Heart left ventricle (tissue), 16 donors: ENCODE measurements around the gene CELF2. TPM values are rescaled to one million over a fixed set of nuclear protein-coding genes. Genes with fewer than 3 reads are reported as not detected.

Source experiments
- ATAC-seq, 4 donors: fragments of 200-7000 bp; cut with Tn5 transposase; one replicate each; pipeline ENCODE4 v1.9.1; 2020 to 2022; ENCODE audit warnings: moderate library complexity in 4 of 4, mild to moderate bottlenecking in 3 of 4, moderate number of reproducible peaks in 1 of 4
- DNase-seq, 5 donors: peaks; one replicate each; pipeline ENCODE4 v3.0.0-alpha.2; 2020
- H3K27ac ChIP-seq, 12 donors: fragments of 200-600 bp; sonication (generic) in 4 of 12; one replicate each; pipeline versions ENCODE4 v1.5.0 to v1.8.0; 2016 to 2022; ENCODE audit warnings: mild to moderate bottlenecking in 2 of 12
- H3K27me3 ChIP-seq, 9 donors: fragments of 200-600 bp; sonication (generic) in 2 of 9; one replicate each; pipeline versions ENCODE4 v1.5.1 to v1.8.0; 2016 to 2022; ENCODE audit warnings: mild to moderate bottlenecking in 3 of 9
- H3K36me3 ChIP-seq, 9 donors: fragments of 200-600 bp; sonication (generic) in 2 of 9; one replicate each; pipeline versions ENCODE4 v1.5.0 to v1.8.0; 2018 to 2022; ENCODE audit warnings: mild to moderate bottlenecking in 2 of 9
- H3K4me1 ChIP-seq, 12 donors: fragments of 200-600 bp; sonication (generic) in 4 of 12; one replicate each; pipeline versions ENCODE4 v1.5.0 to v1.8.0; 2016 to 2022; ENCODE audit warnings: mild to moderate bottlenecking in 3 of 12
- H3K4me3 ChIP-seq, 12 donors: fragments of 200-600 bp; sonication (generic) in 4 of 12; one replicate each; pipeline versions ENCODE4 v1.5.0 to v1.8.0; 2017 to 2022; ENCODE audit warnings: mild to moderate bottlenecking in 9 of 12, moderate library complexity in 4 of 12
- H3K9me3 ChIP-seq, 12 donors: fragments of 200-600 bp; sonication (generic) in 4 of 12; one replicate each; pipeline versions ENCODE4 v1.5.0 to v1.8.0; 2016 to 2022; ENCODE audit warnings: mild to moderate bottlenecking in 1 of 12
- POLR2A ChIP-seq, 2 donors: fragments of 450-650 bp; IDR thresholded peaks; one replicate each; pipeline ENCODE4 v1.6.1; 2017; ENCODE audit warnings: antibody characterized with exemption in 2 of 2, mild to moderate bottlenecking in 2 of 2, moderate library complexity in 2 of 2
- WGBS, 4 donors: extraction: QIAGEN DNeasy Blood & Tissue Kit in 2 of 4; methylation state at CpG; one replicate each; pipeline versions ENCODE4 v1.1.5 to v1.1.7; 2013 to 2018; 5-methylcytosine and 5-hydroxymethylcytosine counted together
- intact Hi-C, 10 donors: fragments of 100-400 bp; cut with DNase I; formaldehyde crosslinking; loops; one replicate each; pipeline versions ENCODE4 v1.11.1 to v1.14.2; 2022
- polyA plus RNA-seq, 2 donors: library from polyadenylated mRNA; stranded (reverse); fragments of 200-250 nt; gene quantifications; one replicate each; pipeline ENCODE4 v1.2.3, GENCODE V29; 2013
- total RNA-seq, 9 donors: library from RNA; depleted of rRNA in 2 of 9; stranded (reverse); fragments of >200 nt in 2 of 9; fragmentation: NEBNext Ultra II Directional in 3 of 9; extraction: Animal tissue kit (Norgen Biotek cat#: 25700) in 3 of 9; gene quantifications; one replicate each; pipeline versions ENCODE4 v1.1.0 to v1.2.4, GENCODE V29; 2016 to 2023
- TF ChIP-seq, protein P1 (sequence below), 12 donors: fragments of 200-600 bp; sonication (generic) in 4 of 12; IDR thresholded peaks; one replicate each; pipeline versions ENCODE4 v1.5.0 to v1.8.0; 2018 to 2022; ENCODE audit warnings: antibody characterized with exemption in 12 of 12, mild to moderate bottlenecking in 5 of 12
- donor health status: ischemic (EF 13 %, LVEDD 7.1; RV severe dilation, severe dysfunction).
- donor health status: healthy with polysubstance abuse.
- donor health status: DM: no; HTN: yes; CAD: no.
- donor health status: DM: no; HTN: no; CAD: no.
- donor health status: ischemic (EF 25% LVEDD 6.9; RV normal size, moderate dysfunction).
- donor health status: ischemic (EF 25% LVEDD 5.7; RV mildly dilated, moderate dysfunction).
- donor health status: healthy.
- donor health status: DM: yes; HTN: yes; CAD: no.
- donor health status: ischemic (EF 35%, LVEDD 5.7; RV mildly dilated, moderate dysfunction).
- donor health status: nonischemic (EF 11% LVEDD 7.7; RV severe dilation, severe dysfunction).
- donor health status: DM: yes; HTN: yes; CAD: no.
- donor health status: PGD.
- donor health status: ischemic (EF 29% LVEDD 5.4; RV normal size, mild dysfunction).
- donor health status: nonischemic (EF 23%, LVEDD 6.1; RV moderate dilation, normal function).

CELF2 gene
- total and polyA plus RNA-seq, 11 donors = 14.2 to 103 (median 67.1) TPM

DNA sequence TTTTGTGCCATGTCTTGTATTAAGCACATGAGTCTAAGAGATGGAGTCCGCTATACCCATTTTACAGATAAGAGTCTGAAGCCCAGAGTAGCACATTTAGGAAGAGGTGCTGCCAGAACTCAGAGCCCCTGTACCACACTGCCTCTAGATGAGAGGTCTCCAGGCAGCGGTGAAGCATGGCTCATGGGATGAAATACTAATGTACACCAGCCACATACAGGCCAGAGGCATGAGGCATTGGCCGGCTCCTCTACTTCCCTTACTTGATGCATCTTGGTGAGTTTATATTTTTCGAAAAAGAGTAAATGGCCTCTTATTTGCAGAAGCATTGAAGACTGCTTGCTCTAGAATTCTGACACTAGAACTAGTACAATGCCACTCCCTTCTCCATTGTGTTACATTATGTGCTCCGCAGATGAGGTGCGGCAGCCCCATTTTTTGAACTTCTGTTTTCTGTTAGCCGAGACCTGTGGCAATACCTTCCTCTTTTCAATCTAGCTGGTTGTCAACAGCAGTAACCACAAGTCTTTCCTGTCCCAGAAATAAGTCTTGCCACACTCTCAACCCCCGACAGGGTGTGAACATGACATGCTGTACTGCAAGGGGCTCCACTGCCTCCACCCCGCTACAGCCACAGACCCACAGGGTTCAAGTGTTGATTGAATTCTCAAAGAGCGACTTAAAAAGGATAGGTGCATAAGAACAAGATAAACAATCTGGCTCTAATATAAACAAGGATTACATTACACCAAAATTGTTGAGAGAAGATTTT is 145.3 kb downstream of the CELF2 start:
- Histone ChIP-seq H3K4me3 (peak overlapping the region in 4 of 12 donors; percentile 63 to 87 (median 78)), H3K9me3 (peaks cover 0 to 7% (median 0%) of the 10 kb centered on the region in 12 donors), H3K4me1 (peaks cover 0 to 76% (median 38%) of the 10 kb centered on the region in 12 donors), H3K27ac (peak overlapping the region in 11 of 12 donors; percentile 64 to 98 (median 86)), H3K36me3 (peaks cover 0 to 6% (median 0%) of the 10 kb centered on the region in 9 donors), H3K27me3 (no peaks in the 10 kb centered on the region)
- WGBS, 4 donors = 66 to 82% (median 79%) methylated on average over 10 of the region's 10 CpGs
- ATAC-seq = peak; percentile 29 to 58 (median 38)
- no peak for TF ChIP-seq POLR2A (IDR thresholded peaks at IDR 0.05)
- TF ChIP-seq, protein P1, sequence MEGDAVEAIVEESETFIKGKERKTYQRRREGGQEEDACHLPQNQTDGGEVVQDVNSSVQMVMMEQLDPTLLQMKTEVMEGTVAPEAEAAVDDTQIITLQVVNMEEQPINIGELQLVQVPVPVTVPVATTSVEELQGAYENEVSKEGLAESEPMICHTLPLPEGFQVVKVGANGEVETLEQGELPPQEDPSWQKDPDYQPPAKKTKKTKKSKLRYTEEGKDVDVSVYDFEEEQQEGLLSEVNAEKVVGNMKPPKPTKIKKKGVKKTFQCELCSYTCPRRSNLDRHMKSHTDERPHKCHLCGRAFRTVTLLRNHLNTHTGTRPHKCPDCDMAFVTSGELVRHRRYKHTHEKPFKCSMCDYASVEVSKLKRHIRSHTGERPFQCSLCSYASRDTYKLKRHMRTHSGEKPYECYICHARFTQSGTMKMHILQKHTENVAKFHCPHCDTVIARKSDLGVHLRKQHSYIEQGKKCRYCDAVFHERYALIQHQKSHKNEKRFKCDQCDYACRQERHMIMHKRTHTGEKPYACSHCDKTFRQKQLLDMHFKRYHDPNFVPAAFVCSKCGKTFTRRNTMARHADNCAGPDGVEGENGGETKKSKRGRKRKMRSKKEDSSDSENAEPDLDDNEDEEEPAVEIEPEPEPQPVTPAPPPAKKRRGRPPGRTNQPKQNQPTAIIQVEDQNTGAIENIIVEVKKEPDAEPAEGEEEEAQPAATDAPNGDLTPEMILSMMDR (IDR thresholded peaks at IDR 0.05) = no peak
- peak; percentile 44 to 76 (median 57) for DNase-seq
- intact Hi-C loops = loop anchor here in 5 of 10 donors (10.0 kb wide), 5 partner anchors 48 to 348 kb away; no protein-coding TSS in a partner anchor

DNA sequence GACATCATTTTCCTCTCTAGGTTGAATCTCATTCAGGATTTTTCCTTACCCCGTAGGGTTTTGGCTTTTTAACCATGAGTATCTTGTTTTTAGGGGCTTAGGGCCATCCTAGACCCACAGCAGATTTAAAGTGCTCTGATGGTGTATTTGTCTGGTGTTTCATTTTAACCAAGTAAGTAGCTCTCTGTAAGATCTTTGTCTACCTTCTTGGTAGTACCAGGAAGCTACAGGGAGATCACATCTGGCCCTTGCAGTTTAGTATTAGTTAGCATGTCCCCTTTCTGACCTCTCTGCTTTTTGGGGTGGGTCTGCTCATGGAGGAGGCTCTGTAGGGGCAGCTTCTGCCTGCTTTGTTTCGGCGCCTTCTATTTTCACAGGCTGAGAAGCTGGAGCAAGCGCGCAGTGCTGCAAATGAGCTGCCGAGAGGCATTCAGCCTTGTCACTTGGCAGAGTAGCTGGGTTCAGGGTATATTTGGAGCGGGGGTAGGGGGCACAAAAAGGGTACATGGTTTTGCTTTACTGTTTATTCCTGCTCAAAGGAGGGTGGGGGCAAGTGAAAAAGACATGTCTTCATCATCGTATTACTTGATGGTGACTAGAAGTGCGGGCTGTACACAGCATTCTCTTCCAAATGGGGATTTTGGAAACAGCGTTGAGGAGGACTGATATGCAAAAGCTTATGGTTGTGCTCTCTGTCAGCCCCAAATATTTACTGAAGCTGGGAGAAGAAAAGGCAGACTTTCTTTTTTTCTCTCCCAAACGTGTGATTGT is 146.3 kb downstream of the CELF2 start:
- intact Hi-C loops = loop anchor here in 5 of 10 donors (10.0 kb wide), 5 partner anchors 49 to 349 kb away; no protein-coding TSS in a partner anchor
- peaks cover 0 to 6% (median 0%) of the 10 kb centered on the region in 9 donors for H3K36me3 ChIP-seq
- 24 to 44% (median 34%) methylated on average over 11 of the region's 11 CpGs for WGBS, 4 donors
- peak overlapping the region in 10 of 12 donors; percentile 55 to 87 (median 72) for H3K4me3 ChIP-seq
- TF ChIP-seq POLR2A (IDR thresholded peaks at IDR 0.05) = no peak
- TF ChIP-seq, protein P1 (IDR thresholded peaks at IDR 0.05) = no peak
- peaks cover 0 to 7% (median 0%) of the 10 kb centered on the region in 12 donors for H3K9me3 ChIP-seq
- H3K27ac ChIP-seq = peak overlapping the region; percentile 64 to 98 (median 86)
- DNase-seq (peak in 2 of 5 donors; percentile 34 to 46), ATAC-seq (peak in 3 of 4 donors; percentile 26 to 50 (median 29))
- peaks cover 0 to 70% (median 40%) of the 10 kb centered on the region in 12 donors for H3K4me1 ChIP-seq
- H3K27me3 ChIP-seq = no peaks in the 10 kb centered on the region

- intact Hi-C loops = loop anchor here in 5 of 10 donors (10.0 kb wide), 5 partner anchors 50 to 350 kb away; no protein-coding TSS in a partner anchor
- peak overlapping the region; percentile 64 to 98 (median 86) for H3K27ac ChIP-seq
- H3K4me3 ChIP-seq = peak overlapping the region in 10 of 12 donors; percentile 55 to 87 (median 72)
- H3K9me3 ChIP-seq = peaks cover 0 to 7% (median 0%) of the 10 kb centered on the region in 12 donors
- H3K36me3 ChIP-seq = peaks cover 0 to 6% (median 0%) of the 10 kb centered on the region in 9 donors
- ATAC-seq (no peak), DNase-seq (no peak)
- no peak for TF ChIP-seq POLR2A (IDR thresholded peaks at IDR 0.05)
- TF ChIP-seq, protein P1 (IDR thresholded peaks at IDR 0.05) = no peak
- WGBS, 4 donors = 0 to 2% (median 0%) methylated on average over 1 of the region's 1 CpG
- peaks cover 0 to 70% (median 40%) of the 10 kb centered on the region in 12 donors for H3K4me1 ChIP-seq
- no peaks in the 10 kb centered on the region for H3K27me3 ChIP-seq
These were observed 146.8 kb downstream of the CELF2 start for GRCh38 chr10:11164551-11164802.
